HG02642 (cell line): ENCODE data around the gene TEX22.
"Not testable (repeated sequence)": the region's sequence is repeated elsewhere in the genome, so short reads cannot be mapped to it uniquely, and the experiment has no call there.

Source experiments
- ATAC-seq: cut with Tn5 transposase; IDR thresholded peaks from one replicate; pipeline ENCODE4 v1.9.1; 2021; ENCODE audit warnings: mild to moderate bottlenecking; ENCODE audit not compliant: unreplicated experiment, poor library complexity

Gene TEX22

GRCh38 chr14:105398044-105398725 lies at the start of gene TEX22:
Gene TEX22, plus strand, starts transcription at chr14:105398538. Its CDS starts 803 bp downstream, at chr14:105399341.
- ATAC-seq = peak; percentile 80

GRCh38 chr14:105348945-105349699 lies 49.2 kb upstream of the TEX22 start:
- ATAC-seq = no peak

- ATAC-seq = no peak
Measured at GRCh38 chr14:105349992-105350391, 48.3 kb upstream of the TEX22 start.

- ATAC-seq = no peak
Measured at GRCh38 chr14:105350450-105351244, 47.7 kb upstream of the TEX22 start.

- ATAC-seq = no peak
Measured at GRCh38 chr14:105351410-105351809, 46.9 kb upstream of the TEX22 start.

GRCh38 chr14:105351920-105352851 lies 46.2 kb upstream of the TEX22 start:
- ATAC-seq = peak; percentile 55

GRCh38 chr14:105353136-105353535 lies 45.2 kb upstream of the TEX22 start:
- no peak for ATAC-seq

- no peak for ATAC-seq
Measured at GRCh38 chr14:105354541-105354940, 43.8 kb upstream of the TEX22 start.

- ATAC-seq = no peak
Measured at GRCh38 chr14:105355049-105355575, 43.2 kb upstream of the TEX22 start.

- ATAC-seq = no peak
Measured at GRCh38 chr14:105355850-105356604, 42.3 kb upstream of the TEX22 start.

- ATAC-seq = no peak
Measured at GRCh38 chr14:105356927-105357326, 41.4 kb upstream of the TEX22 start.

GRCh38 chr14:105357626-105358025 lies 40.7 kb upstream of the TEX22 start:
- no peak for ATAC-seq

- no peak for ATAC-seq
Measured at GRCh38 chr14:105358140-105358846, 40.0 kb upstream of the TEX22 start.

GRCh38 chr14:105358943-105359342 lies 39.4 kb upstream of the TEX22 start:
- ATAC-seq = no peak

- ATAC-seq = not testable (repeated sequence)
Measured at GRCh38 chr14:105361412-105361811, 36.9 kb upstream of the TEX22 start.

GRCh38 chr14:105363847-105364708 lies 34.3 kb upstream of the TEX22 start:
- ATAC-seq = no peak

- ATAC-seq = no peak
Measured at GRCh38 chr14:105365101-105365500, 33.2 kb upstream of the TEX22 start.
